SIG-M5 treated with dmso at 0.1 percent for 504 hours (cell line): ENCODE data around the gene PKHD1.

ENCODE experiments used
- DNase-seq: peaks from one replicate; lab custom pipeline; 2025; ENCODE audit not compliant: unreplicated experiment; lab: John Stamatoyannopoulos, UW

The PKHD1 gene

GRCh38 chr6:52087498-52087999 lies at the start of gene PKHD1:
Gene PKHD1 (minus strand): TSS chr6:52087613. CDS start chr6:52084933, 2,680 bp downstream.
- no peak for DNase-seq

GRCh38 chr6:52136934-52137467 lies 49.6 kb upstream of the PKHD1 start:
- no peak for DNase-seq

DNA sequence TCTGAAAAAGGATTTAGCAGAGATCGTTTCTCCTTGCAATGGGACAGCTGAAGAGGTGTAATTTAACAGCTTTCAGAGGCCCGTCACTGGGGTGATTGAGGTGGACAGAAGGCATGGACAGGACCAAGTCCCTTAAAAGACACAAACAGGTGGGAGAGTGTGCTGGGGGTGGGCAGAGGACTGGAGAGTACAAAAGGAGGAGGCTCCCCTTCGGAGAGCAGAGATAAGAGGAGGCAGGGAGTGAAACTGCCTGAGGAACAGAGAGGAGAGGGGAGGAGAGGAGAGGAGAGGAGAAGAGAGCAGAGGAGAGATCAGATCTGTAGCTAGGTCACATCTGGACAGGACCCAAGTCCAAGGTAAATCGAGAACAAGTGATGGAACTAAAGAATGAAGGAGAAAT lies 48.6 kb upstream of the PKHD1 start:
- no peak for DNase-seq

GRCh38 chr6:52135217-52135616 lies 47.8 kb upstream of the PKHD1 start:
- DNase-seq: no peak

- DNase-seq: no peak
Measured at GRCh38 chr6:52134011-52134410, 46.6 kb upstream of the PKHD1 start.

GRCh38 chr6:52133324-52133723 lies 45.9 kb upstream of the PKHD1 start:
- no peak for DNase-seq

- DNase-seq: no peak
Measured at GRCh38 chr6:52132292-52132691, 44.9 kb upstream of the PKHD1 start.

GRCh38 chr6:52130440-52130839 lies 43.0 kb upstream of the PKHD1 start:
- DNase-seq: no peak

GRCh38 chr6:52127957-52128356 lies 40.5 kb upstream of the PKHD1 start:
- DNase-seq: no peak

DNA sequence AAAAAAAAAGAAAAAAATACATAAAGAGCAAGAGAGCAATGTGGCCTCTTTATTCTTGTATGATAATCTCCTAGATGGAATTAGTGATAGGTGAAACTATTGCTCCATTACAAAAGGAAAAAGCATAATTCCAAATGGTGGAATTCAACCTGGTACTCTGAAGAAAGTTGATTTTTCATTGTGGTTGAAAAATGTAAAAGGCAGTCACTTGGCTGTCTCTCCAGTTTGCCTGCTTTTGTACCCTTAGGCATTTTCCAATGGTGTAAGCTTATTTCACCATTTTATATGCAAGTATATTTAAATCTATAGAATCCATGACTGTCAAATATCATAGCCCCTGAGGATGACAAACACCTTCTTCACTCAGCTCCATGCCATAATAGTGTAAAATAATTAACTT lies 38.8 kb upstream of the PKHD1 start:
- no peak for DNase-seq

DNA sequence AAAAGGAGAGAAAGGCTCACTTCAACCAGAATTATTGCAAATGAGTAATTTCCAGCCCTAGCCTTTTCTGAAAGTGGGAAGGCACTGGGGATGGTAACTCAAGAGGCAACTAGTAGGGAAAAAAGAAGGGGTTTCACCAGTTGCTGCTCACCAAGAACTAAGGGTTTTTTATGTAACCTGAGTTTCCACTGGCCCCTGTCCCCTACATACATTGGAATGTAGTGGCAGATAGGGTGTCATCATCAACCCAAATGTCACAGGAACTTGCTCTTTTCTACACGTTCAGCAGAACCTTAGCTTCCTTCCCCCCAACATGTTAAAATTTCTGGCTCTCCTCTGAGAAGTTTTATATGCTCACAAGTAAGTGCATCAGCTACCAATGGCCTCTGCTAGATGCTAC lies 38.2 kb upstream of the PKHD1 start:
- DNase-seq: no peak

- DNase-seq: no peak
Measured at GRCh38 chr6:52125139-52125538, 37.7 kb upstream of the PKHD1 start.

DNA sequence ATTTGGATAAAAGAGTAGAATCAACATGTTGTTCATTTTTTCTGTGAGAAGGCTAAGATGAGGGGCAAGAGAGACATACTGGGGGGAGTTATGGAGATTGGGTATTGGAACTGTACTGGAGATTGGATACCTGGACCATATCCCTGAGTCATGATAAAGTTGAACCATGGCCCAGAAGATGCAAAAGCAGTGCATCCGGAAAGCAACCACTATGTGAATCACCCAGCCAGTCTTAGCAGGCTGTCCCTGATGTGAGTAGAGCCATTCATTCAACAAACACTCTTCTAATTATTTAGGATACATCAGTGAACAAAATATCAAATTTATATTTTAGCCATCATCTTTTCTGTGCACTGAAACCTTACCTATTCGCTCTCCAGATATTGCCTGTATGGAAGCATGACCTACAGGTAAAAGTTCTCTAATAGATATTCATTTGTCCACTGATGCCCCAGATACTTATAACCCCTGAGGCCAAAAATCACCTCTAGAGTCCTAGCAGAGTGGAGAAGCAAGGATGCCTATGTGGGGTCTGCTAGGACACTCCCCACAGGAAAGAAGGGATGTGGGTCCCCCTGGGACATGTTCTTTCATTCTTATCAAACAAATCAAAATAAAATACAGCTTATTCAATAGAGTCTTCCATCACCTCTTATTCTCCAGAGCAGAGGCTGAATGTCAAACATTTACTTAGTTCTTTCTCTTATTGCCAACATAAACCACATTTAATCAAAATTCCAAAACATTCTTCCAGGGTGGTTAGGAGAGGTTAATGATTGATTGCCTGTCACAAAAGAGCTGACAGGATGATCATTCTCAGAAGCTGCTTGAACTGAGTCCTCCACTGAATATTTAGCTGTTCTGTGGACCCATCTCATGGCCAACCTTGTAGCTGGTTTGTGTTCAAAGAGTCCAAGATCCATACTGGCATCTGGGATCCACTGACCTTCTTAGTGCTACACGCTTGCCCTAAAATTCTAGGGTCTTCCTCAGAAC lies 37.0 kb upstream of the PKHD1 start:
- no peak for DNase-seq

- DNase-seq: no peak
Measured at GRCh38 chr6:52123251-52123650, 35.8 kb upstream of the PKHD1 start.

- no peak for DNase-seq
Measured at GRCh38 chr6:52117352-52117751, 29.9 kb upstream of the PKHD1 start.

- DNase-seq: no peak
Measured at GRCh38 chr6:52116605-52116948, 29.2 kb upstream of the PKHD1 start.

DNA sequence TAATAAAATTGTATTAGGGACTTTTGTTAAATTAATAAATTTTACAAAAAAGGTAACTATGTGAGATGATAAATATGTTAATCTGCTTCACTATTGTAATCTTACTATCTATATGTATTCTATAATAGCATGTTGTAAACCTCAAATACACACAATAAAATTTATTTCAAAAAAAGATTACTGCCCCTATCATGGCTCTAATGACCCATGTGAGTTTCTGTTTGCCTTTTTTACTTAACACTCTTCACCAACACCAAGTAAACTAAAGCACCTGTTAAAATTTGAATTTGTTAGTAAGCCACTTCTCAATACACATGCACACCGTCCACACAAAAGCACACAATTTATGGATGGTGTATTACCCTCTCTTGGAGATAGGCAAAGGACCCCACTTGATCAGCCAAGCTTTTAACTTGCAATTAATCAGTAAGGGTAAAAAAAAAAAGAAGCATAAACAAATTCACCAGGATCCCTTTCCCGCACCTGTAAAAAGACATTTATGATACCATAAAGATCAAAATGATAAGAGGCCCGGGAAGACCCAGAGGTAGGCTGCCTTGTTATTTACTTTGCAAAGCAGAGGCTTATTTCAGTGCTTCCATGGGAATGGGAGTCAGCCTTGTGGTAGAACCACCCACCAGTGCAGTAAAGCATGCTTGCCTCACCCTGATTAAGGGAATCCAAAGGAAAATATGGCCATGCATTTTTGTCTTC lies 28.6 kb upstream of the PKHD1 start:
- DNase-seq: no peak

- DNase-seq: no peak
Measured at GRCh38 chr6:52115145-52115741, 27.8 kb upstream of the PKHD1 start.

DNA sequence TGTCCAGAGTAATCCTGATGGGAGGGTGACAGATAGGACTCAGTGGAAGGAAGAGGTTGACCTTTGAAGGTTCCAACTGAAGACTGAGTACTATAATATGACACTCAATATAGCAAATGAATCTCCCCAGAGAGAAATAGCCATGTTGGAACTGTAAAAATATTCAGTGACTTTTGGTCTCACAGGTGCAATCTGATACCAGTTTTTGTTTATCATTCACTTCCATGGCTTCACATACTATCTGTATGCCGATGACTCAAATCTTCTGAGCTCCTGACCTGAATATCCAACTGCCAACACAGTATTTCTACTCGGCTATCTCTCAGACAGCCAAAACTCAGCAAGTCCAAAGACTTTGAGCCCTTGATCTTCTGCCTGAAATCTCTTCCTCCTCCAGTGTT lies 21.8 kb upstream of the PKHD1 start:
- DNase-seq: no peak

GRCh38 chr6:52108128-52108527 lies 20.7 kb upstream of the PKHD1 start:
- DNase-seq: no peak

DNA sequence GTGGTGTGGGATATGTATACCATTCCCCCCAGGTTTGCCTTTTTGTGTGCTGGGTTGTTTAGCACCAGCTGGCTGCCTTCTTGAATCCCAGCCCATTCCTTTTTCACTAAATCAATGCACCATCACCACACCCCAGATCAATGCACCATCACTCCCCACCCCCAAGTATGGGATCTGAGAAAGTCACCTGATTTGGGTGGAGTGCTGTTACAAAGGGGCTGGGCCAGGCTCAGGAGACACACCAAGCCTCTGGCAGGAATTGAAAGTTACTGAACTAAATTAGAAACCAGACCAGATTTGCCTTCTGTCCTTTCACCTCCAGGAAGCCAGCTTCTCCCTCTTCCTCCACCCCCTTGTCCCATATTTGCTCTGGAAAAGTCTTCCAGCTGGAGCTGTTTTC lies 19.6 kb upstream of the PKHD1 start:
- no peak for DNase-seq
